SK-N-SH treated with all-trans-retinoic acid at 6 μM for 48 hours (cell line): ENCODE measurements around the gene HNRNPA3.

ENCODE experiments used
- RARB ChIP-seq: fragments of 250-450 bp; sonication (Bioruptor Pico); IDR thresholded peaks from 2 replicates; pipeline ENCODE4 v1.8.0; 2021; ENCODE audit warnings: mild to moderate bottlenecking, moderate library complexity
- TF ChIP-seq, protein P1 (sequence below): fragments of 250-450 bp; sonication (Bioruptor Pico); IDR thresholded peaks from 2 replicates; pipeline ENCODE4 v1.8.0; 2020; ENCODE audit warnings: mild to moderate bottlenecking, moderate library complexity, borderline replicate concordance
- TF ChIP-seq, protein P2 (sequence below): fragments of 250-450 bp; sonication (Bioruptor Pico); IDR thresholded peaks from 2 replicates; pipeline ENCODE4 v1.8.0; 2021; ENCODE audit warnings: low read depth, mild to moderate bottlenecking, moderate library complexity, borderline replicate concordance

DNA sequence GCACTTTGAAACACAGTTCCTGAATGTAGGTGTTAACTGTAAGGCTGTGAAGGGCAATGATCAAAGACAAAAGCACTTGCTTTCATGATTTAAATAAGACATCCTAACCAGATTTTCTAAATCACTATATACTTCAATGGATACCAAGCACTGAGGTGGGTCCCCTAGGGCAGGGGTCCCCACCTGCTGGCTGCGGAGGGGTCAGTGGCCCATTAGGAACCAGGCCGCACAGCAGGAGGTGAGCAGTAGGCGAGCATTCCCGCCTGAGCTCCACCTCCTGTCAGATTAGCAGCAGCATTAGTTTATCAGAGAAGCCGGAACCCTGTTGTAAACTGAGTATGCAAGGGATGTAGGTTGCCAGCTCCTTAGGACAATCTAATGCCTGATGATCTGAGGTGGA is 44.9 kb downstream of the HNRNPA3 start:
- TF ChIP-seq, protein P1, sequence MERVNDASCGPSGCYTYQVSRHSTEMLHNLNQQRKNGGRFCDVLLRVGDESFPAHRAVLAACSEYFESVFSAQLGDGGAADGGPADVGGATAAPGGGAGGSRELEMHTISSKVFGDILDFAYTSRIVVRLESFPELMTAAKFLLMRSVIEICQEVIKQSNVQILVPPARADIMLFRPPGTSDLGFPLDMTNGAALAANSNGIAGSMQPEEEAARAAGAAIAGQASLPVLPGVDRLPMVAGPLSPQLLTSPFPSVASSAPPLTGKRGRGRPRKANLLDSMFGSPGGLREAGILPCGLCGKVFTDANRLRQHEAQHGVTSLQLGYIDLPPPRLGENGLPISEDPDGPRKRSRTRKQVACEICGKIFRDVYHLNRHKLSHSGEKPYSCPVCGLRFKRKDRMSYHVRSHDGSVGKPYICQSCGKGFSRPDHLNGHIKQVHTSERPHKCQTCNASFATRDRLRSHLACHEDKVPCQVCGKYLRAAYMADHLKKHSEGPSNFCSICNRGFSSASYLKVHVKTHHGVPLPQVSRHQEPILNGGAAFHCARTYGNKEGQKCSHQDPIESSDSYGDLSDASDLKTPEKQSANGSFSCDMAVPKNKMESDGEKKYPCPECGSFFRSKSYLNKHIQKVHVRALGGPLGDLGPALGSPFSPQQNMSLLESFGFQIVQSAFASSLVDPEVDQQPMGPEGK (CRISPR knock-in tag) = no peak
- no peak for TF ChIP-seq RARB (CRISPR knock-in tag)
- TF ChIP-seq, protein P2, sequence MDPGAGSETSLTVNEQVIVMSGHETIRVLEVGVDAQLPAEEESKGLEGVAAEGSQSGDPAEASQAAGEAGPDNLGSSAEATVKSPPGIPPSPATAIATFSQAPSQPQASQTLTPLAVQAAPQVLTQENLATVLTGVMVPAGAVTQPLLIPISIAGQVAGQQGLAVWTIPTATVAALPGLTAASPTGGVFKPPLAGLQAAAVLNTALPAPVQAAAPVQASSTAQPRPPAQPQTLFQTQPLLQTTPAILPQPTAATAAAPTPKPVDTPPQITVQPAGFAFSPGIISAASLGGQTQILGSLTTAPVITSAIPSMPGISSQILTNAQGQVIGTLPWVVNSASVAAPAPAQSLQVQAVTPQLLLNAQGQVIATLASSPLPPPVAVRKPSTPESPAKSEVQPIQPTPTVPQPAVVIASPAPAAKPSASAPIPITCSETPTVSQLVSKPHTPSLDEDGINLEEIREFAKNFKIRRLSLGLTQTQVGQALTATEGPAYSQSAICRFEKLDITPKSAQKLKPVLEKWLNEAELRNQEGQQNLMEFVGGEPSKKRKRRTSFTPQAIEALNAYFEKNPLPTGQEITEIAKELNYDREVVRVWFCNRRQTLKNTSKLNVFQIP = no peak
